ENCODE data around the gene PAPOLG. TPM values are rescaled to one million over a fixed set of nuclear protein-coding genes. Genes with fewer than 3 reads are reported as not detected.
"Not testable (repeated sequence)": the region's sequence is repeated elsewhere in the genome, so short reads cannot be mapped to it uniquely, and the experiment has no call there.

The PAPOLG gene
- total RNA-seq, 1 donor from 2014 or later, result 60.8 TPM

DNA sequence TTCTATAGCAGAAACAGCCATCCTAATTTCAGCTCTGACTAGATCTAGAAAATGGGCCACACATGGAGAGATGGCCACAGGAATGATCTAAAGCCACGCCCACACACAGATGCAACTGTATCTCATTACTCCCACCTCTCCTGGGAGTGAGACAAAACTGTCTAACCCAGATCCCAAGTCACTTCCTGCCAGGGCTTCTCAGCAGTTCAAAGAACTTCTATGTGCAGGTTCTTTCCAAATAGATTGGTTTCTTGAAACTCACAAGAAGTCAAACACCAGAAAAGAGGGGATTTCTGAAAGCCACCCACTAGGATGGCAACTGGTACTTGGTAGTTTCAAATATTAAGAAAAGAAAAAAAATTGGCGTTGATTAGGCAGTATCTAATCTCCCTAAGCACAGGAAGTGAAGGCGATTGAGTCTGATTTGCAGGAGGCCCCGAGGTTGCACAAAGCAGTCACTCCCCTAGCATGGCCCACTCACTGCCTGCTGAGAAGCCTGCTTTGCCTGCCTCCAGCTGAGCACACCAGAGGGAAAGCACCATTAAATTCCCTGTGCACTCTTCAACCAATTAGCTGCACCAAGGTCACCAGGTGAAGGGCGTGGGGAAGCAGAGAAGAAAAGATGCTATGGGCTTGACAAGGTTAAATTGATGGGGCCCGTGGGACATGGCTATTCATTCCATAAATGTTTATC lies 51.1 kb downstream of the PAPOLG start:
- no peak for TF ChIP-seq EZH2phosphoT487 (IDR thresholded peaks at IDR 0.05)
- TF ChIP-seq, protein P1, sequence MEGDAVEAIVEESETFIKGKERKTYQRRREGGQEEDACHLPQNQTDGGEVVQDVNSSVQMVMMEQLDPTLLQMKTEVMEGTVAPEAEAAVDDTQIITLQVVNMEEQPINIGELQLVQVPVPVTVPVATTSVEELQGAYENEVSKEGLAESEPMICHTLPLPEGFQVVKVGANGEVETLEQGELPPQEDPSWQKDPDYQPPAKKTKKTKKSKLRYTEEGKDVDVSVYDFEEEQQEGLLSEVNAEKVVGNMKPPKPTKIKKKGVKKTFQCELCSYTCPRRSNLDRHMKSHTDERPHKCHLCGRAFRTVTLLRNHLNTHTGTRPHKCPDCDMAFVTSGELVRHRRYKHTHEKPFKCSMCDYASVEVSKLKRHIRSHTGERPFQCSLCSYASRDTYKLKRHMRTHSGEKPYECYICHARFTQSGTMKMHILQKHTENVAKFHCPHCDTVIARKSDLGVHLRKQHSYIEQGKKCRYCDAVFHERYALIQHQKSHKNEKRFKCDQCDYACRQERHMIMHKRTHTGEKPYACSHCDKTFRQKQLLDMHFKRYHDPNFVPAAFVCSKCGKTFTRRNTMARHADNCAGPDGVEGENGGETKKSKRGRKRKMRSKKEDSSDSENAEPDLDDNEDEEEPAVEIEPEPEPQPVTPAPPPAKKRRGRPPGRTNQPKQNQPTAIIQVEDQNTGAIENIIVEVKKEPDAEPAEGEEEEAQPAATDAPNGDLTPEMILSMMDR (IDR thresholded peaks at IDR 0.05), result no peak
- TF ChIP-seq EZH2 (IDR thresholded peaks at IDR 0.05), result no peak
- peaks cover 7% of the 10 kb centered on the region for H3F3A ChIP-seq (ENCODE audit: low read depth)
- Mint-ChIP-seq H3K36me3 (no peaks in the 10 kb centered on the region), H3K27ac (no peak overlapping the region), H3K4me1 (peaks cover 7% of the 10 kb centered on the region), H3K9me3 (no peaks in the 10 kb centered on the region), H3K4me3 (peak overlapping the region; percentile 18), H3K27me3 (ENCODE audit: insufficient read depth, low read depth) (peaks cover 6% of the 10 kb centered on the region)
- no peaks in the 10 kb centered on the region for H3K36me3 ChIP-seq
- H3K9me3 ChIP-seq (ENCODE audit: low read depth), result no peaks in the 10 kb centered on the region
- no peak overlapping the region for H3K27ac ChIP-seq
- H3K4me1 ChIP-seq, result peaks cover 11% of the 10 kb centered on the region
- H3K4me2 ChIP-seq, result peak overlapping the region; percentile 9
- H4K20me1 ChIP-seq (ENCODE audit: low read depth), result no peaks in the 10 kb centered on the region
- H3K4me3 ChIP-seq, result no peak overlapping the region
- no peaks in the 10 kb centered on the region for H3K79me2 ChIP-seq (ENCODE audit: low read depth)
- H3K9ac ChIP-seq, result no peak overlapping the region
- peak; percentile 34 for DNase-seq (ENCODE audit: low spot score)
- H3K27me3 ChIP-seq, result no peaks in the 10 kb centered on the region
- H2AFZ ChIP-seq (replicated peaks), result peak overlapping the region; percentile 73

DNA sequence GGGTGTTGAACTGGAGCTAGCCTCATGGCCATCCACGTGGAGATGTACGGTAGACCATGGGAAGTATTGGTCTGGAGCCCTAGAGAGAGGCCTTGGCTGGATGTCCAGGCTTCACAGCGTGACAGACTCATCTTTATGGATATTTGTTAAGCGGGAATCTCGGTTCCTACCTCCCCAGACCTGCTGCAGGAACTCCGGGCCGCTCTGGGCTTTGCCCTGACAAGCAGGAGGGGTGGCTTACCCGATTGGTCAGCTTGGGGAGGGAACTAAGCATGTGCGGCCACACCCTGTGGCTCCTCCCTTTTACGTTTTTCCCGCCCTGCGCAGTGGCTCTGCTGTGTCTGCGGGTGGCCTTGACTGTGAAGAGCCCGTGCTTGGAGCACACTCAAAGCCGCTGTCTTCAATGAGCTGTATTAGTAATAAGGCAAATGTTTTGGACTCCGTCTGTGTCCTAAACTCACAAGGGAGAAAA lies 52.3 kb downstream of the PAPOLG start:
- H3K4me3 ChIP-seq, result no peak overlapping the region
- no peaks in the 10 kb centered on the region for H3K36me3 Mint-ChIP-seq
- no peaks in the 10 kb centered on the region for H3K27me3 ChIP-seq
- H3K9me3 ChIP-seq (ENCODE audit: low read depth), result no peaks in the 10 kb centered on the region
- peaks cover 11% of the 10 kb centered on the region for H3K4me1 ChIP-seq
- no peaks in the 10 kb centered on the region for H3K9me3 Mint-ChIP-seq
- peaks cover 6% of the 10 kb centered on the region for H3K27me3 Mint-ChIP-seq (ENCODE audit: insufficient read depth, low read depth)
- H3K79me2 ChIP-seq (ENCODE audit: low read depth), result no peaks in the 10 kb centered on the region
- H4K20me1 ChIP-seq (ENCODE audit: low read depth), result no peaks in the 10 kb centered on the region
- no peak overlapping the region for H2AFZ ChIP-seq (replicated peaks)
- no peak overlapping the region for H3K27ac ChIP-seq
- TF ChIP-seq, protein P1 (IDR thresholded peaks at IDR 0.05), result no peak
- no peak for TF ChIP-seq EZH2 (IDR thresholded peaks at IDR 0.05)
- TF ChIP-seq EZH2phosphoT487 (IDR thresholded peaks at IDR 0.05), result no peak
- no peak overlapping the region for H3K4me3 Mint-ChIP-seq
- H3K36me3 ChIP-seq, result no peaks in the 10 kb centered on the region
- no peak for DNase-seq (ENCODE audit: low spot score)
- no peak overlapping the region for H3K27ac Mint-ChIP-seq
- H3F3A ChIP-seq (ENCODE audit: low read depth), result peaks cover 7% of the 10 kb centered on the region
- H3K9ac ChIP-seq, result no peak overlapping the region
- H3K4me2 ChIP-seq, result no peak overlapping the region
- peaks cover 7% of the 10 kb centered on the region for H3K4me1 Mint-ChIP-seq

DNA sequence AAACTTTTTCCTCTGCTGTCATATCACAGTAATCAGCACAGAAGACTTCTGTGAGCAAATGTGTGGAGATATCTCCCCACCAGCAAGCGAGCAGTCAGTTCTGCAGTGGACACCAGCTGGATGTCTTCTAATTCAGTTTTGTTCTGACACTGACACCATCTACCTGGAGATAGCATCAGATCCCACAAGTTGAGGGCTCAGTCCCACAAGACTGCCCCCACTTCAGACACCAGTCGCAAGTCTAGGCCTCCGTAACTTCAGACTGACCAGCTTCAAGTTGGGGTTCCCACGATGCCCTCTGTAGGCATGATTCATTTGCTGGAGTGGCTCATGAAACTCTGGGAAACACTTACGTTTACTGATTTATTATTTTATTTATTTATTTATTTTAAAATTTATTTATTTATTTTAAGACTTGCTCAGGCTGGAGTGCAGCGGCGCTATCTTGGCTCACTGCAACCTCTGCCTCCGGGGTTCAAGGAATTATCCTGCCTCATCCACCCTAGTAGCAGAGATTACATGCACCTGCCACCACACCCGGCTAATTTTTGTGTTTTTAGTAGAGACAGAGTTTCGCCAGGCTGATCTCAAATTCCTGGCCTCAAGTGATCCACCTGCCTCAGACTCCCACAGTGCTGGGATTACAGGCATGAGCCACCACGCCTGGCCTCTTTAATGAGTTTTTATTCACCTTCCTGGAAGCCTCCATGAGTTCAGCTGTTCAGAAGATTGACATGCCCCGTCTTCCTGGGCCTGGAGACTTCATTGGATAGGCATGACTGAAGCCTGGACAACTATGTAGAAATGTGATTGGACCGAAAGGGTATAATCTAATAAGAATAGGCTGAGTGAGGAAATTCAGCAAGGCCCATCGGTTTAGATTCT lies 55.7 kb downstream of the PAPOLG start:
- Histone ChIP-seq H3K4me2 (no peak overlapping the region), H3K36me3 (no peaks in the 10 kb centered on the region), H3K4me1 (peaks cover 10% of the 10 kb centered on the region), H3K27me3 (no peaks in the 10 kb centered on the region), H4K20me1 (ENCODE audit: low read depth) (no peaks in the 10 kb centered on the region), H3K27ac (no peak overlapping the region), H2AFZ (replicated peaks) (no peak overlapping the region), H3F3A (ENCODE audit: low read depth) (peaks cover 4% of the 10 kb centered on the region), H3K9ac (no peak overlapping the region), H3K79me2 (ENCODE audit: low read depth) (no peaks in the 10 kb centered on the region), H3K4me3 (no peak overlapping the region), H3K9me3 (ENCODE audit: low read depth) (no peaks in the 10 kb centered on the region)
- Mint-ChIP-seq H3K4me3 (no peak overlapping the region), H3K27ac (no peak overlapping the region), H3K4me1 (peaks cover 7% of the 10 kb centered on the region), H3K27me3 (ENCODE audit: insufficient read depth, low read depth) (peaks cover 7% of the 10 kb centered on the region), H3K9me3 (no peaks in the 10 kb centered on the region), H3K36me3 (no peaks in the 10 kb centered on the region)
- DNase-seq (ENCODE audit: low spot score), result no peak
- TF ChIP-seq EZH2phosphoT487 (IDR thresholded peaks at IDR 0.05), result no peak
- TF ChIP-seq EZH2 (IDR thresholded peaks at IDR 0.05), result no peak
- TF ChIP-seq, protein P1 (IDR thresholded peaks at IDR 0.05), result no peak

DNA sequence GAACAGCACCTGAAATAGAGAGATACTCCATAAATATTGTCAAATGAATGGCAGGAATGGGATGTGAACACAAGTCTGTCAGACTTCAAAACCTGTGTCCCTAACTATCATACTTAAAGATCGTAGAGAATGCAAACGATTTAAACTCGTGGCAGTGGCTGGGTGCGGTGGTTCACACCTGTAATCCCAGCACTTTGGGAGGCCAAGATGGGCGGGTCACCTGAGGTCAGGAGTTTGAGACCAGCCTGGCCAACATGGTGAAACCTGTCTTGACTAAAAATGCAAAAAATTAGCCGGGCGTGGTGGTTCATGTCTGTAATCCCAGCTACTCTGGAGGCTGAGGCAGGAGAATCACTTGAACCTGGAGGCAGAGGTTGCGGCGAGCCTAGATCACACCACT lies 61.1 kb downstream of the PAPOLG start:
- not testable (repeated sequence) for H3K4me1 ChIP-seq; H3K79me2 ChIP-seq (ENCODE audit: low read depth); H3K27me3 ChIP-seq; H3K4me3 Mint-ChIP-seq; H3K9me3 ChIP-seq (ENCODE audit: low read depth); H3F3A ChIP-seq (ENCODE audit: low read depth); H3K27ac ChIP-seq; H2AFZ ChIP-seq (replicated peaks); H4K20me1 ChIP-seq (ENCODE audit: low read depth); H3K9ac ChIP-seq; H3K4me3 ChIP-seq; DNase-seq (ENCODE audit: low spot score); H3K36me3 Mint-ChIP-seq; H3K4me2 ChIP-seq; H3K27ac Mint-ChIP-seq; H3K36me3 ChIP-seq; H3K9me3 Mint-ChIP-seq; H3K4me1 Mint-ChIP-seq
- peaks cover 14% of the 10 kb centered on the region for H3K27me3 Mint-ChIP-seq (ENCODE audit: insufficient read depth, low read depth)
